ENCODE measurements around the gene MTARC2.

MTARC2 gene

GRCh38 chr1:220797044-220797443 lies 48.9 kb downstream of the MTARC2 start:
- no peak overlapping the region for H2AFZ ChIP-seq (ENCODE audit: low read length)
- H4K20me1 ChIP-seq (ENCODE audit: insufficient read depth, low read length), result no peaks in the 10 kb centered on the region
- H3K9ac ChIP-seq (ENCODE audit: low read length), result no peak overlapping the region
- no peaks in the 10 kb centered on the region for H3K9me3 ChIP-seq (ENCODE audit: low read length)
- H3K27me3 ChIP-seq (ENCODE audit: insufficient read depth, low read length), result no peaks in the 10 kb centered on the region
- no peak for TF ChIP-seq CTCF (IDR thresholded peaks at IDR 0.05; ENCODE audit: low read length)
- no peak for TF ChIP-seq EZH2 (IDR thresholded peaks at IDR 0.05; ENCODE audit: borderline replicate concordance, low read length)
- no peaks in the 10 kb centered on the region for H3K79me2 ChIP-seq (ENCODE audit: insufficient read depth, low read length)
- no peak overlapping the region for H3K27ac ChIP-seq (ENCODE audit: low read depth, low read length, poor library complexity, severe bottlenecking)
- H3K36me3 ChIP-seq (ENCODE audit: insufficient read depth, low read length), result no peaks in the 10 kb centered on the region
- no peaks in the 10 kb centered on the region for H3F3A ChIP-seq (ENCODE audit: insufficient read depth, low read length)
- H3K4me3 ChIP-seq (ENCODE audit: low read depth, low read length, poor library complexity, severe bottlenecking), result no peak overlapping the region
- no peak overlapping the region for H3K4me2 ChIP-seq (ENCODE audit: low read length)
- no peaks in the 10 kb centered on the region for H3K4me1 ChIP-seq (ENCODE audit: insufficient read depth, low read length, severe bottlenecking)
- H3K9me2 ChIP-seq (ENCODE audit: low read depth, low read length), result no peaks in the 10 kb centered on the region

- Histone ChIP-seq H3K4me1 (ENCODE audit: insufficient read depth, low read length, severe bottlenecking) (no peaks in the 10 kb centered on the region), H3F3A (ENCODE audit: insufficient read depth, low read length) (no peaks in the 10 kb centered on the region), H4K20me1 (ENCODE audit: insufficient read depth, low read length) (no peaks in the 10 kb centered on the region), H3K4me2 (ENCODE audit: low read length) (no peak overlapping the region), H3K9me3 (ENCODE audit: low read length) (no peaks in the 10 kb centered on the region), H3K27me3 (ENCODE audit: insufficient read depth, low read length) (no peaks in the 10 kb centered on the region), H2AFZ (ENCODE audit: low read length) (no peak overlapping the region), H3K79me2 (ENCODE audit: insufficient read depth, low read length) (no peaks in the 10 kb centered on the region), H3K9ac (ENCODE audit: low read length) (no peak overlapping the region), H3K36me3 (ENCODE audit: insufficient read depth, low read length) (no peaks in the 10 kb centered on the region), H3K27ac (ENCODE audit: low read depth, low read length, poor library complexity, severe bottlenecking) (no peak overlapping the region), H3K9me2 (ENCODE audit: low read depth, low read length) (no peaks in the 10 kb centered on the region), H3K4me3 (ENCODE audit: low read depth, low read length, poor library complexity, severe bottlenecking) (no peak overlapping the region)
- no peak for TF ChIP-seq EZH2 (IDR thresholded peaks at IDR 0.05; ENCODE audit: borderline replicate concordance, low read length)
- no peak for TF ChIP-seq CTCF (IDR thresholded peaks at IDR 0.05; ENCODE audit: low read length)
These were observed 49.4 kb downstream of the MTARC2 start for GRCh38 chr1:220797553-220797952.

GRCh38 chr1:220798338-220798737 lies 50.2 kb downstream of the MTARC2 start:
- no peaks in the 10 kb centered on the region for H3K79me2 ChIP-seq (ENCODE audit: insufficient read depth, low read length)
- no peaks in the 10 kb centered on the region for H3K36me3 ChIP-seq (ENCODE audit: insufficient read depth, low read length)
- no peaks in the 10 kb centered on the region for H3K4me1 ChIP-seq (ENCODE audit: insufficient read depth, low read length, severe bottlenecking)
- no peak overlapping the region for H3K4me3 ChIP-seq (ENCODE audit: low read depth, low read length, poor library complexity, severe bottlenecking)
- no peak overlapping the region for H2AFZ ChIP-seq (ENCODE audit: low read length)
- H3K4me2 ChIP-seq (ENCODE audit: low read length), result no peak overlapping the region
- no peak overlapping the region for H3K27ac ChIP-seq (ENCODE audit: low read depth, low read length, poor library complexity, severe bottlenecking)
- no peak overlapping the region for H3K9ac ChIP-seq (ENCODE audit: low read length)
- no peaks in the 10 kb centered on the region for H3K9me3 ChIP-seq (ENCODE audit: low read length)
- TF ChIP-seq EZH2 (IDR thresholded peaks at IDR 0.05; ENCODE audit: borderline replicate concordance, low read length), result no peak
- TF ChIP-seq CTCF (IDR thresholded peaks at IDR 0.05; ENCODE audit: low read length), result no peak
- H3F3A ChIP-seq (ENCODE audit: insufficient read depth, low read length), result no peaks in the 10 kb centered on the region
- no peaks in the 10 kb centered on the region for H3K27me3 ChIP-seq (ENCODE audit: insufficient read depth, low read length)
- no peaks in the 10 kb centered on the region for H3K9me2 ChIP-seq (ENCODE audit: low read depth, low read length)
- H4K20me1 ChIP-seq (ENCODE audit: insufficient read depth, low read length), result no peaks in the 10 kb centered on the region
